ENCODE results near the gene JMJD1C.

- no peak for TF ChIP-seq POLR2A (IDR thresholded peaks at IDR 0.05)
- TF ChIP-seq CTCF (IDR thresholded peaks at IDR 0.05), result no peak
These were observed 273.0 kb downstream of the JMJD1C start for GRCh38 chr10:63192826-63193225.
